ENCODE results near the gene LRRC55.

Gene LRRC55, protein sequence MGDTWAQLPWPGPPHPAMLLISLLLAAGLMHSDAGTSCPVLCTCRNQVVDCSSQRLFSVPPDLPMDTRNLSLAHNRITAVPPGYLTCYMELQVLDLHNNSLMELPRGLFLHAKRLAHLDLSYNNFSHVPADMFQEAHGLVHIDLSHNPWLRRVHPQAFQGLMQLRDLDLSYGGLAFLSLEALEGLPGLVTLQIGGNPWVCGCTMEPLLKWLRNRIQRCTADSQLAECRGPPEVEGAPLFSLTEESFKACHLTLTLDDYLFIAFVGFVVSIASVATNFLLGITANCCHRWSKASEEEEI

DNA sequence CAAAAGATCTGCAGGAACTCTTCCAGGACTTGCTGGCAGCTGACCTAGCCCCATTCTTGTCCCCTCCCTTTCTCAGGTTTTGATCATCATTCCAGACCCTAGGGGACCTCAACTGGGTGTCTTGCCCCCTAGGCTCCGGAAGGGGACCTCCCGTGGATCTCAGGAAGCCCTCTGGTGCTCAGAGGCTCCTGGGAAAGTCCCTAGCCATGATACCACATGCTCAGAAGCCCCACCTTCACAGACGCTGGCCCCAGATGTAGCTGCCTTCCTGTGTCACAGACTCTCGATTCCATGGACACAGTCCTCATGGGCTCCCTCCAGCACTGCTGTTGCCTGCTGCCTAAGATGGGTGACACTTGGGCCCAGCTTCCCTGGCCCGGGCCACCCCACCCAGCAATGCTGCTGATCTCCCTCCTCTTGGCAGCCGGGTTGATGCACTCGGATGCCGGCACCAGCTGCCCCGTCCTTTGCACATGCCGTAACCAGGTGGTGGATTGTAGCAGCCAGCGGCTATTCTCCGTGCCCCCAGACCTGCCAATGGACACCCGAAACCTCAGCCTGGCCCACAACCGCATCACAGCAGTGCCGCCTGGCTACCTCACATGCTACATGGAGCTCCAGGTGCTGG lies at the start of gene LRRC55:
LRRC55 (plus strand) TSS at position 276 of the 628 bp plus-strand sequence; CDS start at position 346, 70 bp downstream.
- DNase-seq (ENCODE audit: low read depth in 2 of 3, low spot score in 2 of 3) = no peak

DNA sequence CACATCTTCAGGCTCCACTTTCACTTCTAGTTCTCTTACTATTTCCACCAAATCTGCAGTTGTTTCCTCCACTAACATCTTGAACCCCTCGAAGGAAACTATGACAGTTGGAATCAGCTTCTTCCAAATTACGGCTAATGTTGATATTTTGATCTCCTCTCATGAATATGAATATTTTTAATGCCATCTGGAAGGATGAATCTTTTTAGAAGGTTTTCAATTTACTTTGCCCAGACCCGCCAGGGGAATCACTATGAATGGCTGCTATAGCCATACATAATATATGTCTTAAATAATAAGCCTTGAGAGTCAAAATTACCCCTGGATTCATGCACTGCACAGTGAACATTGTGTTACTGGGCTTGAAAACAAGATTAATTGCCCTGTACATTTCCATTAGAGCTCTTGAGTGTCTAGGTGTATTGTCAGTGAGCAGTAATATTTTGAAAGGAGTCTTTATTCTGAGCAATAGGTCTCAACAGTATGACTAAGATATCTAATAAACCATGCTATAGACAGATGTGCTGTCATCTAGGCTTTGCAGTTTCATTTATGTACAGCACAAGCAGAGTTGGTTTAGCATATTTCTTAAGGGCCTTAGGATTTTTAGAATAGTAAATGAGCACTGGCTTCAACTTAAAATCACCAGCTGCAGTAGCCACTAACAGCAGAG lies 48.3 kb upstream of the LRRC55 start:
- DNase-seq (ENCODE audit: low read depth in 2 of 3, low spot score in 2 of 3) = no peak

DNA sequence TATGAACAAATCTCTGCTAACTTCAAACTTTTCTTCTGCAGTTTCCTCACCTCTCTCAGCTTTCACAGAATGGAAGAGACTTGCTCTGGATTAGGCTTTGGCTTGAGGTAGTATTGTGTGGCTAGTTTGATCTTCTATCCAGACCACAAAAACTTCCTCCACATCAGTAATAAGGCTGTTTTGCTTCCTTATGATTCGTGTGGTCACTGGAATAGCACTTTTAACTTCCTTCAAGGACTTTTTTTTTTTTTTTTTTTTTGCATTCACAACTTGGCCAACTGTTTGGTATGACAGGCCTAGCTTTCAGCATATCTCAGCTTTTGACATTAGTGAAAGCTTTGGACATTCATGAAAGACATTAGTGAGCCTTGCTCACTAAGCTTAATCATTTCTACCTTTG lies 47.5 kb upstream of the LRRC55 start:
- DNase-seq (ENCODE audit: low read depth in 2 of 3, low spot score in 2 of 3) = no peak

DNA sequence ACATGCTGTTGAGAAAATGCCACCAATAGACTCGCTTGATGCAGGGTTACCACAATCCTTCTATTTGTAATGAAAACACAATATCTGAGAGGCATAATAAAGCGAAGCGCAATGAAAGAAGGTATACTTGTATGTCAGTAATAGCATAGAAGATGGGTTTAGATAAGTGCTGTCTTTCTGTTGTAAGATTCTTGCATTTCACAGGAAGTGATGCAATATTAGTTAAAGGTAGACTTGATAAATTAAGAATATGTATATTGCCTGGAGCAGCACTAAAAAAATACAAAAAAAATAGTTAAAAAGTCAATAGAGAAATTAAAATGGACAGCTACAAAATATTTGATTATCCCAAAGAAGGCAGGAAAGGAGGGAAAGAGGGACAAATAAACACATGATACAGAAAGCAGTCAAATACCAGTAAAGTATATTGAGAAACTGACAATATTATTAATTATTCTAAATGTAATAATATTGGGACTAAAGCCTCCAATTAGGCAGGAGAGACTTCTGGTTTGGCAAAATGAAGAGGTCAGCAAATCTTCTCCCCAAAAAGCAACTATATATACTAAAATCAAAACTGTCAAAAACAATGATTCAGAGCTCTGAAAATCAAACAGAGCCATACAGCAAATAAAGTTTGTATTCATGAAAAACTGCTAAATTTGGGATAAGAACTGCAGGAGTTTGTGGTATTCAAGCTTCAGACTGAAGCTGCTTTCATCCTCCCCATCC lies 46.6 kb upstream of the LRRC55 start:
- DNase-seq (ENCODE audit: low read depth in 2 of 3, low spot score in 2 of 3) = no peak

DNA sequence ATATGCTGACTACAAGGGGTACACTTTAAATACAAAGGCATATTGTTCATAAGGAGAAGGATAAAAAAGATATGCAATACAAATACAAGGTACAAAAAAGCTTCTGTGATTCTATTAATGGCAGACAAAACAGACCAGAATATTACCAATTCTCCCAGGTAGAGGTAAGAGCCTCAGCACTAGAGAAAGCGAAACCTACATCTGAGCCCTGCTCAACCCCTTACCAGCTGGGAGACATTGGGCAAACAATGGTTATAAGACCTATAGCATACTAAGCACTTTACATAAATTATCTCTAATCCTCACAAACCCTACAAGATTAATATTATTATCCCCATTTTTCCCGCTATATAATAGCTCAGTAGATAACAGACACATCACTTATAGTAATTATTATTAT lies 41.2 kb upstream of the LRRC55 start:
- DNase-seq (ENCODE audit: low read depth in 2 of 3, low spot score in 2 of 3) = no peak

DNA sequence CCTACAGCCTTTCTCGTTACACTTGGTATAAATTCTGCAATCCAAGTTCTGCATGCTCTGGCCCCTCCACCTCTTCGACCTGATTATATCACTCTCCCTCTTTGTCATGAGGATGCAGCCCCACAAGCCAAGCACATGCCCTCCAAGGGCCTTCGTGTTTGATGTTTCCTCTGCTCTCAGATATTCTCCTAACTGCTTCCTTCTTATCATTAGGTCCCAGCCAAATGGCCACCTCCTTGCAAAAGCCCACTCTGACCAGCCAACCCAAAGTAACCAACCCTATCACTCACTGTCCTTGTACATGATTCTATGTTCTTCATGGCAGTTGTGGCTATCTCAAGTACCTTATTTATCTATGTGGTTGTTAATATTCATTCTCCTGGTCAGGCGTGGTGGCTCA lies 38.3 kb upstream of the LRRC55 start:
- no peak for DNase-seq (ENCODE audit: low read depth in 2 of 3, low spot score in 2 of 3)

DNA sequence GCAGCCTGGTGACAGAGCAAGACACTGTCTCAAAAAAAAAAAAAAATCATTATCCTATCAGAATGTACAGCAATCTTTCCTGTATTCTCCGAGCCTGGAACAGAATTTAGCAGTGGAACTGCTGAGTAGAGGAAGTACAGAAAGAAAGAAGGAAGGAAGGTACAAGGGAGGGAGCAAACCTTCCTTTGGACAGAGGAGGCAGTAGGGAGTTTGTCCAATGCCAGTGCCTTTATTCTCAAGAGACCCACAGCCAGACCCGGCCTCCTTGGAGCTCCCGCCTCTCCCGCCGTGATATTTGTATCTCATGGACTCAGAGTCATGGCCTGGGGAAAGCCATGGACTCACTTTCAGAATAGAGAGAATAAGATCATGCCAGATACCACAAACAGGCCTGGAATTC lies 37.7 kb upstream of the LRRC55 start:
- DNase-seq (ENCODE audit: low read depth in 2 of 3, low spot score in 2 of 3) = no peak

DNA sequence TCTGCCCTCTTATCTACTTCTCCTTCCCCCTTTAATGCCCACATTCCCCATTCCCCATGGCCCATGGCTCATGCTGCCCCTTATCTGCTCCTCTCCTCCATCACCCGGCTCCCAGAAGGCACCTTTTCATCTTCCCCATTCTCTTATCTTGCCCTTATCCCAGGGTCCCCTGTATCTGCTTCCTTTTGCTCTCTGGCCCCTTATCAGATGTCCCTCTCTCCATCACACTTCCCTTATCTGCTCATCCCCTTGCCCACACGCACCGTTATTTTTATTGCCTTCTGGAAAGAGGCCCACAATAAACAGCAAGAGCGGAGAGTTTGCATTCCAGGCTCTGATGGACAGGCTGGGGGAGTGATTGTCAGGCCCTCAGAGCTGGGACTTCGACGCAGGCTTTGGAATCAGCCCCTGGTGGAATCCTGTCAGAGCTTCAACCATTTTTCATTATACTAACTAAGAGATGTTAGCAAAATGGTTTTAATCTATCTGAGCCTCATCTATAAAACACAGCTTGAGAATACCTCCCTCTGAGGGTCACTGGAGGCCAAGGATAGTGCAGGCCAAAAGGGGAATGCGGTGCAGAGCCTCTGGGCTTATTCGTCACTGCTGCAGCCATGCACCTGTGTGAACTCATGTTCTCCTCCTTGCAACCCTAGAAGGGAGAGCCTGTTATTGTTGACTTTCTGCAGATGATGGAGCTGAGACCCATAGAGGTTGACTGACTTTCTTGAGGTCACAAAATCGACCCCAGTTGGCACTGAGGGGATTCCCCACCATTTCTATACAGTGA lies 37.0 kb upstream of the LRRC55 start:
- no peak for DNase-seq (ENCODE audit: low read depth in 2 of 3, low spot score in 2 of 3)

DNA sequence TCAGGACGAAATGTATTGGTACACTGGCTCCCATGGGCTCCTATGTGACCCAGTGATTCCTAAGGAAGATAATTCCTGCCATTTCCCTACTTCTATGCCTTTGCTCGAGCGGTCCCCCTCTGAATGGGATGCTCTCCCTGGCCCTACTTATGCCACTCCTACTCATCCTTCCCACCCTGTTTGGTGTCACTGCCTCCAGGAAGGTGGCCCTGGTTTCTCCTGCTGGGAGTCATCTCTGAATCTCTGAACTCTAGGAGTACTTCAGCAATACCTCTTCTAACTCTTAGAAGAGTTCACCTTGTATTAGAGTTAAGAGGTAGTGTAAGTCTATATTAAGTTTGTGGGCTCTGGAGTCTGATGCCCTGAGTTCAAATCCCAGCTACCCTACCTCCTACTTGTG lies 35.5 kb upstream of the LRRC55 start:
- no peak for DNase-seq (ENCODE audit: low read depth in 2 of 3, low spot score in 2 of 3)

DNA sequence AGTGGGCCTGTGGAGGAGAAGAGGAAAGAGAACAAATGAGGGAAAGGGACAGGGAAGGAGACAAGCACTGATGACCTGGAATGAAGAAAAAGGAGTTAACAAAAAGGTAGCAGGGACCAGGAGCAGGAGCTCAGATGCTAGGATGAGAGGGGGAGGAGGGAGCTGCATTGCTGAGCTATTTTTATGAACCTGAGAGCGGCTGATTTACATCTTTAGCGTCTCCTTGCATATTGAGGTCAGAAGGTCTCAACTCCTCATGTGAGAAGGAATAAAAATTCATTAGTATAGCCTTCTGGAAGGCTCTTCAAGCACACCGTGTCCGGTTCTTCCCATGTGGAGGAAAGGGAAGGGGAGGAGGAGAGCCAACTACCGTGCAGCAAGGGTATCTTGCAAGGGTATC lies 33.1 kb upstream of the LRRC55 start:
- no peak for DNase-seq (ENCODE audit: low read depth in 2 of 3, low spot score in 2 of 3)

DNA sequence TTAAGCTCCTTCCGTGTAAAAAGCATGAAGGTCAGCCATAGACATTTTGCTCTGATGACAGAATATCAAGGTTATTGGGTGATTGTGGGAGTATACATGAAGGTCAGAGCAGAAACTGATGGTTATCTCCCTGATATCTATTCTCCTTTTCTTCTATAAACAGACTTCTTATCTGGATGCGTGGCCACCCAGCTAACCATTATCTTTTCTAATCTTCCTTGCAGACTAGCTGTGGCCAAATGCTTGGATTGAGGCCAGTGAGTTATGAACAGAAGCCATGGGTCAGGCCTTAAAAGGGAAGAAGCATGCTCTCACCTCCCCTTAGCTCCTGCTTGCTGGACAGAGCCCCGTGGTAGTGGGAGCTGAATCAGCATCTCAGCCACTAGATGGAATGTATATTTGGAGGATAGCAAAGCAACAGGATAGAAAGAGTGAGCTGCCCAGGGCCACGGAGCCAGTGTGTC lies 31.3 kb upstream of the LRRC55 start:
- no peak for DNase-seq (ENCODE audit: low read depth in 2 of 3, low spot score in 2 of 3)

DNA sequence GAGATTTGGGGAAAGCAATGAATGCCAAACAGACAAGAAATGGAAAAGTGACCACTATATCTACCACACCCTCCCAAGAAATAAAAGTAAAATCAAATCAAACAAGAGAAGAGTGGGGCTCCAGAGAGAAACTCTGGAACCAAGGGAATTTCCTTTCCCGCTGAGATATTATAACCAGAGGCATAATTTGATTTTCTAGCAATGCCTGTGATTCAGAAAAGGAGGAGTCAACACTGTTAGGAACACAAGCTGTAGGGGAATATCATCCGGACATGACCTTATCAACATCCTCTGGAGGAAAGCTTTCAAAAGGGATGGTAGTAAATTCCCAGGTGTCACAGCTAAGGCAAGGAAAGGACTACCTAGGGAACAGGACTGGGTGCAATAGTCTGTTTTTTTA lies 29.6 kb upstream of the LRRC55 start:
- DNase-seq (ENCODE audit: low read depth in 2 of 3, low spot score in 2 of 3) = no peak

DNA sequence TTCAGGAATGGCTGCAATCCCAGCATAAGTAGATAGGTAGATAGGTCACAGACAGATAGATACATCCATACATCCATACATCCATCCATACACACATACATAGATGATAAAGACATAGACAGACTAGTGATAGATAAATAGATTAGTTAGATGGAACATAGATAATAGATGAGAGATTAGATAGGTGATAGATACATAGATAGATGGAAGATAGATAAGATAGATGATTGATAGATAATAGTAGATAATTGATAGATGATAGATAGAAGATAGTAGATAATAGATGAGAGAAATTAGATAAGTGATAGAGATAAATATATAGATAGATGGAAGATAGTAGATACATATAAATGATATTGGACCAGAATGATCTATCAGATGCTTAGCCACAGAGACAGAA lies 28.3 kb upstream of the LRRC55 start:
- no peak for DNase-seq (ENCODE audit: low read depth in 2 of 3, low spot score in 2 of 3)

DNA sequence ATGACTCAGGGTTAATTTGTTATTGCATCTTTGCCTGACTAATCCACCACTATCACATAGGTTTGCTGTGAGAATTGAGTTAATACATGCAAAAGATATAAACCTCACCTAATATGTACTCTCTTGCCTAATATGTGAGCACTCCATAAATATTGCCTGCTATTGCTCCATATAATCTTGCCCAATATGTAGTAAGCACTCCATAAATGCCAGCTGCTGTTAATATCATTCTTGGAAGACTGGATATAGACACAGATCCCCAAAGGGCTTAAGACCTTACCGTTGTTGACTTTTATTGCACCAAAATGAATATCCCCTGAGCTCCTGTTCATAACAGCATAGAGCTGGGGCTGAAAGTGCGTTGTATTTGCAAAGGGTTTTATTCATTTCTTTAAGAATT lies 27.0 kb upstream of the LRRC55 start:
- no peak for DNase-seq (ENCODE audit: low read depth in 2 of 3, low spot score in 2 of 3)

DNA sequence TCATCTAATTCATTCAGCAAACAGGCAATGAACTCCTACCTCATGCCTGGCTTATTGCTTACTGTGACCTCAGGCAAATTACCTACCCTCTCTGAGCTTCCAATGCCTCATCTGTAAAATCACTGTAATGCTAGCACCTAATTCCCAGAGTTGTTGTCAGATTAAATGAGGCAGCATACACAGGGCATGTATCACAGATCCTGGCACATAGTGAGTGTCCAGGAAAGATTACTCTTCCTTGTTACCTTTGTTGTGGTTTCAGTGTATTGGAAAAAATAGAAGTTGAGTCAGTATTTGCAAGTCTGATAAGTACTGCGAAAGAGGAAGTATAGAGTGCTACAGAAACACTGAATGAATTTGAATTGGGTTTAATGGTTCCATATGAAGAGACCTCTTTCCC lies 26.4 kb upstream of the LRRC55 start:
- no peak for DNase-seq (ENCODE audit: low read depth in 2 of 3, low spot score in 2 of 3)

DNA sequence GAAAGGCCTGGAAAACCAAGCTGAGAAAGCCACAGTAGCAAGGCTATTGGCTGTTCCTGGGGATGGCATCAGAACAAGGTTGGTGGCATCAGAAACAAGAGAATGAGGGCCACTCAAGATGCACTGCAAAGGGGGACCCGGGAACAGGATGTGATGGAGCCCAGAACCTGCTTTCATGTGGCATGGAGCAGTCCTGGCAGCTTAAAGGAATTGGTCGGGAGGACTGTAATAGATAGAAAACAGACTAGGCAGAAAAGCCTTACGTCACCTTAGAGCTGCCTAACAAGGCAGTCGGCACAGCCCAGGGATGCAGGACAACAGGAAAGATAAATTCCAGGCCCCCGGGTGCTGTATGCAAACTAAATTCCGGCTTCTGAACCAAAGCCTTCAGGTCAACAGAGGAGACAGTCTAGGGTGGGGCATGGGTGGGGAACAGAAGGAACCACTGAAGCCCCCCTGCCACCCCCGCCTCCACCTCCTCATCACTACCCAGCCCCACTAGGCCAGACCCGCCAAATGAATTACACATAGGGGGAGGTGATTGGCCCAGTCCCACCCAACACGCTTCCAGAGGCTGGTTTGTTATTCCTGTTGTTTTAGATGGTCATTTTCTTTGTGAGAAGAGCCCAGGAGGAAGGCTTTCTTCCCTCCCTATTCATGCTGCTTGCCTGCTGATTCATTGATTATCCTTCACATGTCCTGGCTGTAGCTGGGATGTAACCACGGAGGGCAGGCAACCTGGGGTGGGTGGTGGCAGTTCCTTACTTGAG lies 25.7 kb upstream of the LRRC55 start:
- DNase-seq (ENCODE audit: low read depth in 2 of 3, low spot score in 2 of 3) = no peak

DNA sequence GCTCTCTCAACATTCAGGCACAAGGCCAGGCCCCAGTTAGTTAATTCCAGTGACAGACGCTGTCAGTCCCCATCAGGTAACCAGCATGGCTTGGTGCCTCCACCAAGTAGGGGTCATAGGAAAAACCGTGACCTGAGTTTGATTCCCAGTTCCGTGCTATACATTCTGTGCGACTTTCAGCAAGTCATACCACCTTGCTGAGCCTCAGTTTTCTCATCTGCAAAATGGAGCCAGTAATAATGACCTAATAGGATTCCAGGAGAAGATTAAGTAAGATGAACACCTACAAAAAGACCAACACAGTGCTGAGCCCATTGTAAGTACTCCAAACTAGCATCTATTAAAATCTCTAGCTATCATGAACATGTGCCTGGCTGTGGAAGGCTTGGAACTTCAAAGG lies 24.8 kb upstream of the LRRC55 start:
- no peak for DNase-seq (ENCODE audit: low read depth in 2 of 3, low spot score in 2 of 3)

DNA sequence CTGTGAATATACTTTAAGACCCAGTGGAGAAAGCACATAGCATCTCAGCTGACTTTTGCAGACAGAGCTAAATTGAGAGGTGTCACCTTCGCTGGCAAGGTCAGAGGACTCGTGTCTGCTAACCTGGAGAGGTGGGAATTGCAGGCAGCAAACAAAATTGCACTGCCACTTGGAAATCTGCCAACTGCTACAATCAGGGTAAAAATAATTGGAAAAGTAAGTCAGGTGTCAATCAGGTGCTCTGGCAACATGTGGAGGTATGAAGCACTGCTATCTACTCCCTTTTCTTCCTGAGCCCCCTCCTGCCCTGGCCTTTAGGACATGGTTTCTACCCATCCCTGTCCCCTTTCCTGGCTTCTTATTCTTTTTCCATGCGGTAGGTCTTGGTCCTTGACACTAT lies 24.1 kb upstream of the LRRC55 start:
- no peak for DNase-seq (ENCODE audit: low read depth in 2 of 3, low spot score in 2 of 3)

DNA sequence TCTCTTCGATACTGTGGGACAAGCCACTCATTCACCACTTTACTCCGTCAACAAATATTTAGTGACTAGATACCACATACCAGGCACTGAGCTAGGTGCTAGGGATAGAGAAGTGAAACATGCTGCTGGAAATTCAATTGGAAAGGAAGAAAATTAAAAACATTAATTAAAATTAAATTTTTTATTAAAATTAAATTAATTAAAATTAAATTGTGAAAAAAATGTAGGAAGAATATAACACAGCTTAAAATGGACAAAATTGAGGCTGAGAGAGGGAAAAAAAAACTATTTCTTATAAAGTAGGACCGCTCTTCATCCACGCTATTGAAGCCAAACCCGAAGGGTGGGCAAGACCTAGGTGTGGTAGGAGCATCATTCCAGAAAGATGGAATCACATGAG lies 23.6 kb upstream of the LRRC55 start:
- no peak for DNase-seq (ENCODE audit: low read depth in 2 of 3, low spot score in 2 of 3)

DNA sequence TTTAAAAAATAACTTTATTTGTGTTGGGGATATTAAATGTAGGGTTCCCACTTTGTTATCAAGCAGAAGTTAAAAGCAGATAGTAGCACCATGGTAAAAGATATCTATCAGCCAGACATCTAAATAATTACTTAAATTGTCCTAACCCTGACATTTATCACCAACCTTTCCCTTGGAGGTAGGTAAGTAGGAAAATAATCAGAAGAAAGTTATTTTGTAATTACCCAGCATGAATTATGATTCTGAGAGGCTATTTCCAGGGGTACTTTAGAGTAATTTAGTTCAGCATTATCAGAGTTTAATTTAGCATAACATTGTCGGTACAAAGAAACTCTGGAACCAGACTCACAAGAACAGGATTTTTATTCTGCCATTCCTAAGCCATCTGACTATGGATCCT lies 23.2 kb upstream of the LRRC55 start:
- DNase-seq (ENCODE audit: low read depth in 2 of 3, low spot score in 2 of 3) = no peak
